ENCODE measurements around the gene APEX2.

DNA sequence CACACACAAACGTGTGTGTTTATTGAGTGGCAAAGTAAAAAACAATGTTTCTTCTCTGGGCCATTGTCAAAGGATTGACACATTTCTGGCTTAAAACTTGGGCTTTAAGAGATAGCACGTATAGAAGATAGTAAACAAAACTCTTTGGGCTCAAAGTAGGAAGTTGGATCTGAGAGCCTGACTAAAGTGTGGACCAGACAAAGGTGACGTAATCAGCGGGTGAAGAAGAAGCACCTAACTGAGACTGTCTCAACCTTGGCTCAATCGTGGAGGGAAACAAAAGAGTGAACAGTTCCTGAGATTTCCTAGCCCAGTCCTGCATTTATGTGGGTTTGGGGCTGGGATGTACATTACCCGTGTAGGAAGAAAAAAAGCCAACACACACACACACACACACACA, 19.8 kb upstream of the APEX2 start:
- TF ChIP-seq, protein P1, sequence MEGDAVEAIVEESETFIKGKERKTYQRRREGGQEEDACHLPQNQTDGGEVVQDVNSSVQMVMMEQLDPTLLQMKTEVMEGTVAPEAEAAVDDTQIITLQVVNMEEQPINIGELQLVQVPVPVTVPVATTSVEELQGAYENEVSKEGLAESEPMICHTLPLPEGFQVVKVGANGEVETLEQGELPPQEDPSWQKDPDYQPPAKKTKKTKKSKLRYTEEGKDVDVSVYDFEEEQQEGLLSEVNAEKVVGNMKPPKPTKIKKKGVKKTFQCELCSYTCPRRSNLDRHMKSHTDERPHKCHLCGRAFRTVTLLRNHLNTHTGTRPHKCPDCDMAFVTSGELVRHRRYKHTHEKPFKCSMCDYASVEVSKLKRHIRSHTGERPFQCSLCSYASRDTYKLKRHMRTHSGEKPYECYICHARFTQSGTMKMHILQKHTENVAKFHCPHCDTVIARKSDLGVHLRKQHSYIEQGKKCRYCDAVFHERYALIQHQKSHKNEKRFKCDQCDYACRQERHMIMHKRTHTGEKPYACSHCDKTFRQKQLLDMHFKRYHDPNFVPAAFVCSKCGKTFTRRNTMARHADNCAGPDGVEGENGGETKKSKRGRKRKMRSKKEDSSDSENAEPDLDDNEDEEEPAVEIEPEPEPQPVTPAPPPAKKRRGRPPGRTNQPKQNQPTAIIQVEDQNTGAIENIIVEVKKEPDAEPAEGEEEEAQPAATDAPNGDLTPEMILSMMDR (conservative IDR thresholded peaks at IDR 0.05 in 1 of 2, IDR thresholded peaks at IDR 0.05 in 1 of 2; ENCODE audit: extremely low read depth in 1 of 2, insufficient read depth in 1 of 2, low read depth in 1 of 2, low read length in 2 of 2) = no peak
- no peak for TF ChIP-seq EZH2 (IDR thresholded peaks at IDR 0.05; ENCODE audit: borderline replicate concordance, low read length)
